Activated CD8-positive, alpha-beta memory T cell treated with anti-CD3 and anti-CD28 coated beads, Interleukin-2, amount 50 U/mL, for 24 hours (primary cell): ENCODE measurements around the gene COX4I1.

Experiments
- DNase-seq: peaks from one replicate; pipeline ENCODE4 v3.0.0-alpha.2; 2020; ENCODE audit errors: extremely low read depth

COX4I1 gene

DNA sequence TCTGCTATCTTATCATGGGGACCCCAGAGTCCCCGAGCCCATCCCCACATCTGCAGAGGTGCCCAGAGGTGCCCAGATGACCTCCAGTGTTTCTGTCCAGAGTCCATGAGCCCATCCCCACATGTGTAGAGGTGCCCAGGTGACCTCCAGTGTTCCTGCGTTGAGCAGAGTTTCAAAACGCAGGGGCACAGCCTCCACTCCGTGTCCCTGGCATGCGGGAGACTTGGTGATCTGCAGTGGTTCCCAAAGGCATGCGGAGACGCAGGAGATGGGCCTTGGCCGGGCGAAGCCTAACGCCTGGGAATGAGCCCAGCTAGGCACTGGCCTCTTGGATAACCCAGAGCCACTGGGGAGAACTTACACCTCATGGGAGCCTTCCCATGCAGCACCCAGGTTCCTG is 41.3 kb downstream of the COX4I1 start:
- DNase-seq, result no peak

- DNase-seq, result no peak
Observed at GRCh38 chr16:85842435-85842834, 42.9 kb downstream of the COX4I1 start.

DNA sequence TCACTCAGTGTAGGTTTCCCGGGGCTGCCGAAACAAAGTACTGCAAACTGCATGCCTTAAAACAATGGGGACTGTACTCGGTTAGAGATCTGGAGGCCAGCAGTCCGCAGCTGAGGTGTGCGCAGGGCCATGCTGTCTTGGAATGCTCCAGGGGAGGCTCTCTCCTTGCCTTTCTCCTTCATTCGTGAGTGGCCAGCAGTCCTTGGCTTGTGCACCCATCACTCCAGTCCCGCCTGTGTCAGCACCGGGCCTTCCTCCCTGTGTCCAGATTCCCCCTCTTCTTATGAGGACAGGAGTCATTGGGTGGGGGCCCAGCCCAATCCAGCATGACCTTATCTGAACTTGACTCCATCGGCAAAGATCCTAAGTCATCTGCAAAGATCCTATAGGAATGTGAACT is 43.4 kb downstream of the COX4I1 start:
- no peak for DNase-seq

DNA sequence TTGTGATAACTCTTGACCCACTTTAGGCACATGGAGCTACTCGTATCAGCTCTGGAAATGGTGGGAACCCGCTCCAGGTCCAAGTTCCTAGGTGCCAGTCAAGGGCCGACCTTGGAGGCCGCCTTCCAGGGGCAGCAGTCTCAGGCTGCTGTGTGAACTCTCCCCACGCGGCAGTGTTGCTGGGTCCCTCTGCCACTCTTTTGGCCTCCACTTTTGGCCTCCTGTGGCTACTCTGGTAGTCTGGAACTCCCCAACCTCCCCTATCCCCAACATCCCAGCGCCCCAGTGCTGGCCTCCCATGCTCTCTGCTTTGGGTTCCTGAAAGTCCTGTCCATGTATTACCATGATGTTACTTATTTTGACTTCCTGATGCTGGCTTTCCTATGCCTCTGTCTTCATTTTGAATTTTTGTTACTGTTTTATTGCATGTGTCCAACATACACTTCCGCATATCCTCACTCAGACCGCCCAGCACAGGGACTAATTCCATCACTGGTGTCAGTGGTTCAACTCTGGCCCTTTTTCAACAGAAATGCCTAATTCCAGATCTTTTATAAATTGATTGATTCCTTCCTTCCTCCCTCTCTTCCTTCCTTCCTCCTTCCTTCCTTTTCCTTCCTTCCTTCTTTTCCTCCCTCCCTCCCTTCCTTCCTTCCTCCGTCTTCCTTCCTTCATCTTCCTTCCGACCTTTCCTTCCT is 44.1 kb downstream of the COX4I1 start:
- no peak for DNase-seq

GRCh38 chr16:85844169-85844481 is 44.6 kb downstream of the COX4I1 start:
- no peak for DNase-seq

DNA sequence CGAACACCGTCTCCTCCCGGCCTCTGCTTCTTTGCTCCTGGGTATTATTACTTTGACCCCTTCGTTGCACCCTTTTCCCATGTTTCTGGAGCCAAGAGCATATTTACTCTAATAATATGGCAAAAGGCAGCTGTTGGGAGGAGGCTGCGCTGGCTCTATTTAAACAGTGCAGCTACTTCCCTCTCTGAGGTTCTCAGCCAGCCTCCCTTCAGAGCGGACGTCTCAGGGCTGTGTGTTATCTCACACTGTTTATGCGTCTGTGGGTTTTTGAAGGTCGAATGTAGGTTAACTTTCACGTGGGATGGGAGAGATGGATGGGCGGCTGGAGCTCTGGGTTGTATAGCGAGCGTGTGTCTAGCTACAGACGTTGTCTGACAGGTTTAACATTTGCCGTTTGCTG is 45.3 kb downstream of the COX4I1 start:
- no peak for DNase-seq

GRCh38 chr16:85845266-85845665 is 45.8 kb downstream of the COX4I1 start:
- DNase-seq, result no peak

DNA sequence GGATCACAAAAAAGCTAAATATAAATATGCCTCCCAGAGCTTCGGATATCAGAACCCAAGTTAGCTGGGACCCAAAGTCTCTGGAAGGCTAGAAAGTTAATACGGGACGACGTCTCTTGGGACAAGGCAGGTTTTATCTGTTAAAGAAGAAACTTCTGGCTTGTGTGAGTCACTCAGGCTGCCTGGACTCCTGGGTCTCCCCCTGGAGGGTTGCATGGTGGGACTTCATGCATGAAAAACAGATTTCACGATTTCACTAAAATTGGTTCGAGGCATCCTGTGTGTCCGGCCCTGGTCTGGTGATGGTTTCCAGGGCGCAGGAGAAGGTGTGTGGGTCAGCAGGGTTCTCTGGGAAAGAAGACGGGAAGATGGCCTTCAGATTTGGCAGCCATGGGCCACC is 47.0 kb downstream of the COX4I1 start:
- DNase-seq, result no peak

DNA sequence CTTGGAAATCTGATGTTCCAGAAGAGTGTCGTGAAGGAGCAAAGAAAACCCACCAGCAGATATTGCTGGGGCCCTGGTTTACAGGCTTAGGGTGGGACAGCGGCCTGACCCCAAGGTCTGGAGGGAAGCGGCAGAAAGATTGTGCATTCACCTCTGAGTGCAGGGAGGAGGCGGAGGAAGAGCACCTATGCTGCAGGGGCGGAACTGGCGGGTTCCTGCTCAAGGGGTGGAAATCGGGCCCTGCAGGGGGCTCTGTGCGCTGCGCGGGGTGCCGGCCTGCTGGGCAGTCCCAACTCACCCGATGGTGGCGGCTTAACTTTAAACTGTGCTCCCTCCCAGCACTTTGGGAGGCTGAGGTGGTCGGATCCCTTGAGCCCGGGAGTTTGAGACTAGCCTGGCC is 47.5 kb downstream of the COX4I1 start:
- no peak for DNase-seq

- no peak for DNase-seq
Observed at GRCh38 chr16:85847681-85848601, 48.4 kb downstream of the COX4I1 start.

- no peak for DNase-seq
Observed at GRCh38 chr16:85848986-85849385, 49.5 kb downstream of the COX4I1 start.

- DNase-seq, result no peak
Observed at GRCh38 chr16:85849388-85849787, 49.9 kb downstream of the COX4I1 start.

DNA sequence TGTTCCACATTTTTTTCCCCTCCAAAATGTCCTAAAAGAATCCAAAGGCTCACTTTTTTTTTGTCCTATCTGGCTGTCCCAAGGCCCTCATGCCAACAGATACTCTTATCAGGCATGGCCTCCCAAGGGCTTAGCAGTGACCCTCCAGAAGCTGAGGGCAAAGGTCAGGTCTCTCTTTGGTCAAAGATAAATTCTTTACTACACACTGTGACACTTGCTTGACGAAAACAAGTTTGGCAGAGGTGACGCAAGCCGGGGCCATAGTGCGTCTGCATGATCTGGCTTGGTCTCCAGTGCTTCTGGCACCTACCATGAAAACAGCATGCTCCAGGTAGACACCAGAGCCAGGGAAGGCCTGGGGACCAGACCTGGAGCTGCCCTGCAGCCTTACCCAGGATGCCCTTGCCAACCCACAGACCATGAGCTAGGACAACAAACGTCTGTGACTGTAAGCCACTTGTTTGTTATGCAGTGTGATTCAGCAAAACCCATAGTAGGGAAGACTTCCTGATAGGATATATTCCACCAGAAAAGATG is 50.9 kb downstream of the COX4I1 start:
- no peak for DNase-seq

DNA sequence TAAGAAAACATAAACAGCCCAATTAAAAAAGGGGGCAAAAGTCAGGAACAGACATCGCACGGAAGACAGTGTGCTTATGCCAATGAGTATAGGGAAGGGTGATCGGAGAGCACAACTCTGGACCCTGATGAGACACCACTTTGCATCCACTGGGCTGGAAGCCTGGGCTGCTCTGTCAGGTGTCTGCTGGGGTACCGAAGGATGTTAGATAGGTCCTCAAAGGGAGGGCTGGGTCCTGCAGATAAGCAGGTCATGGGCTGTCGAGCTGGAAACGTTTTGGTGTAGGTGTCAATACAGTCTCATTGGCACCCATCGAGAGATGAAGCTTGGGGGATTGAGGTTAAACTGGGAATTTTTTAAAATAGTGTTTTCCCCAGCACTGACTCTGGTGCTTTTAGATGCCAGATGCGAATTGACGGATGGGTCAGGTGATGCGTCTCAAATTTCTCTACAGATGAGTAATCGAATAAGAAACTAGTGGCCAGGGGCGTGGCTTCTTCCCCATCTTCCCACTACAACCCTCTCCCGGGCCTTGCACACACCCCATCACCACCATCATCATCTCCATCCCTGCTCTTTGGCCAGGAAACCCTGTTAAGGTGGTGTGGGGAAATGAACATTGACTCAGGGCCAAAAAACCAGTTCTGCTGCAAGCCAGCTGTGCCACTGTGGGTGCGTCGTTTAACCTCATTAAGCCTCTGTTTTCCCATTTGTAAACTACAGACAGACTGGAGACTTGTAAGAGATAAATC is 51.7 kb downstream of the COX4I1 start:
- no peak for DNase-seq

- no peak for DNase-seq
Observed at GRCh38 chr16:85853547-85854545, 54.4 kb downstream of the COX4I1 start.

- DNase-seq, result no peak
Observed at GRCh38 chr16:85854935-85855334, 55.4 kb downstream of the COX4I1 start.

DNA sequence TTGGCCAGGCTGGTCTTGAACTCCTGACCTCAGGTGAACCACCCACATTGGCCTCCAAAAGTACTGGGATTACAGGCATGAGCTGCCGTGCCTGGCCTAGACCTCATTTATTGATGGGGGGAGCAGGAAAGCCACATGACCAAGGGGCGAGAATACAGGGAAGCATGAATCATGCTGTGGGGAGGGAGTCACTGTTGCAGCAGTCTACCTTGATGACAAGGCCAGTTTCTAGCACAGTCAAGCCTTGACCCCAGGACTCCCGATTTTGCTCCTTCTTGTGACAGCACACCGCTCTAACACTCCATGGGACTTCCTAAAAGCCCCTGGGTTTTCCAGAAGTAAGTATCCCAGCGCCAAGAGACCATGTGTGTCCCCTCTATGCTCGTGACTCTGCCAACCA is 56.6 kb downstream of the COX4I1 start:
- no peak for DNase-seq

GRCh38 chr16:85856585-85856984 is 57.1 kb downstream of the COX4I1 start:
- DNase-seq, result no peak
